Neural progenitor cell (in vitro differentiated cells): Measurements from ENCODE around the gene RMND5A.
"Not testable (repeated sequence)": the region's sequence is repeated elsewhere in the genome, so short reads cannot be mapped to it uniquely, and the experiment has no call there.

ENCODE experiments used
- EZH2phosphoT487 ChIP-seq: fragments of 200-600 bp; sonication (generic); IDR thresholded peaks from 2 replicates; pipeline ENCODE4 v1.6.1; 2017; ENCODE audit warnings: antibody characterized with exemption
- TF ChIP-seq, protein P1 (sequence below): fragments of 200-600 bp; sonication (generic); IDR thresholded peaks from 2 replicates; pipeline ENCODE4 v1.5.1; 2017; ENCODE audit warnings: antibody characterized with exemption, mild to moderate bottlenecking

DNA sequence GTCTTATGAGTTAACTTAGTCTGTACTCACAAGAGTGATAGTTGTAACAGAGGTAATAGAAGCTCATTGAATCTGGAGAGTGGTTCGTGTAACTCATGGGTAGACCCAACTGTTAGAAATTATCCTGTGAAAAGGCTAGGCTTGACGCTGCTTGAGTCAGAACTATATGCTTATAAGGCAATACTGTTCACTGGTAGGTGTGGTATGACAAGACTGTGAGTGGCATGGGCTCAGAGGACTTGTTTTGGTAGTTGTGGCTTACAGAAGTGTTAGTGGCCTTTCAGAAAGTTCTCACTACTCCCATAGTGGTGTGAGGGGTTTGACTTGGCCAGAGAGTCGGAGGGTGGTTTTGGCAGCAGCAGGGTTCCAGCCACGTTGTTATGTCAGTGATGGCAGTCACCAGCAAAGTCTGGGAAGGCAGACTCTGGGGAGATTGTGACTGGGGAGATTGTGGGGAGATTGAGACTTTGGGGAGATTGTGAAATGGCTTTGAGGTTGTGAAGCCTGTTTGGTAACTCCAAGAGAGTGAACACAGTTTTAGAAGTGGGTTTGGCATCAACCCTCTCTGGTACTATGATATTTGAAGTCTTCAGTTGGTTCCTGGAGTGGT, 21.9 kb downstream of the RMND5A start:
- TF ChIP-seq, protein P1, sequence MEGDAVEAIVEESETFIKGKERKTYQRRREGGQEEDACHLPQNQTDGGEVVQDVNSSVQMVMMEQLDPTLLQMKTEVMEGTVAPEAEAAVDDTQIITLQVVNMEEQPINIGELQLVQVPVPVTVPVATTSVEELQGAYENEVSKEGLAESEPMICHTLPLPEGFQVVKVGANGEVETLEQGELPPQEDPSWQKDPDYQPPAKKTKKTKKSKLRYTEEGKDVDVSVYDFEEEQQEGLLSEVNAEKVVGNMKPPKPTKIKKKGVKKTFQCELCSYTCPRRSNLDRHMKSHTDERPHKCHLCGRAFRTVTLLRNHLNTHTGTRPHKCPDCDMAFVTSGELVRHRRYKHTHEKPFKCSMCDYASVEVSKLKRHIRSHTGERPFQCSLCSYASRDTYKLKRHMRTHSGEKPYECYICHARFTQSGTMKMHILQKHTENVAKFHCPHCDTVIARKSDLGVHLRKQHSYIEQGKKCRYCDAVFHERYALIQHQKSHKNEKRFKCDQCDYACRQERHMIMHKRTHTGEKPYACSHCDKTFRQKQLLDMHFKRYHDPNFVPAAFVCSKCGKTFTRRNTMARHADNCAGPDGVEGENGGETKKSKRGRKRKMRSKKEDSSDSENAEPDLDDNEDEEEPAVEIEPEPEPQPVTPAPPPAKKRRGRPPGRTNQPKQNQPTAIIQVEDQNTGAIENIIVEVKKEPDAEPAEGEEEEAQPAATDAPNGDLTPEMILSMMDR: not testable (repeated sequence)
- TF ChIP-seq EZH2phosphoT487: not testable (repeated sequence)
